ENCODE data around the gene KIRREL1. TPM values are rescaled to one million over a fixed set of nuclear protein-coding genes. Genes with fewer than 3 reads are reported as not detected.
A peak's percentile ranks its signal among the peaks of the same experiment; 100 is the strongest.

KIRREL1 gene
- total RNA-seq, 4 donors from 2014 or later, result 8.2 to 18.3 (median 12.6) TPM

DNA sequence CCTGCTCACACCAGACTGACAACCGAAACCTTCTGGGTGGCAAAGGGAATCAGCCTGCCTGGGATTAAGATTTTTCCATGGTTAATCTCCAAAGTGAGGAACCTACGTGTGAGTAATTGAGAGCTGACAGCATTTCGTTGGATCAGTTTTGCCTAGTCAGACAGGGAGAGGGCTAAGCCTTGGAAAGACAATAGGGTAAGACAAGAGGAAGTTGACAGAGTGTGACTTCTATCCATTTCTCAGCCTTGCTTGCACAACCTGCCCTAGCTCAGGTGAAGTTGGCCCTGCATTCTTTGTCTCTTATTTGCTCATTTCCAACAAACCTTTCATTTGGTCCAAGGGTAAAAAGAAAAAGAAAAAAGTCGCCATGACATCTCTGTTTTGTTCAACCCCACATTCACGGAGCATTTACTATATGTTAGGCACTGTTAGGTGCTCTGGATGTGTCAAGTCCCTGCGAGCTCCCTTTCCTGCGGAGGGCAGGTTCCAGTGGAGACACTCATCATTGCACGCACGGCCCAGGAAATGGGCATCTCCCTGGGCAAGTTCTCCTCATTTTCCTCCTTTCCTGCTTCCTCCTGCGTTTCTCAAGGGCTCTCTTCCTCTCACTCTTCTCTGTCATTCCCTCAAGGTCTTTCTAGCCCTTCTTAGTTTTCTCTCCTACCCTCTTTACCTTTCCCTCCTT, 23.3 kb downstream of the KIRREL1 start:
- 59 to 67% methylated on average over 6 to 10 of the region's 10 CpGs for WGBS, 2 donors (ENCODE audit: low coverage in 1 of 2)
- no peaks in the 10 kb centered on the region for H3K27me3 ChIP-seq
- TF ChIP-seq POLR2A (IDR thresholded peaks at IDR 0.05), result no peak
- TF ChIP-seq POLR2AphosphoS5 (IDR thresholded peaks at IDR 0.05), result no peak
- TF ChIP-seq CTCF (IDR thresholded peaks at IDR 0.05), result no peak
- no peak for TF ChIP-seq EP300 (IDR thresholded peaks at IDR 0.05; ENCODE audit: low read depth)
- H3K9me3 ChIP-seq, result no peaks in the 10 kb centered on the region
- no peak overlapping the region for H3K4me3 ChIP-seq
- in situ Hi-C loops (cut with MboI; ENCODE audit: low pct_ligation_motif_present in 1 of 4, low pct_unique_long_range_greater_than_20kb in 1 of 4, low sequenced_read_pairs in 3 of 4) (no loop called here), intact Hi-C loops (cut with DNase I; ENCODE audit: low total_unique reads) (no loop called here)
- H3K27ac ChIP-seq, result peak overlapping the region; percentile 75 to 91 (median 82)
- no peak for DNase-seq
- H3K36me3 ChIP-seq, result no peaks in the 10 kb centered on the region
- H3K4me1 ChIP-seq, result peaks cover 33 to 73% (median 49%) of the 10 kb centered on the region in 4 donors

- Histone ChIP-seq H3K27ac (peak overlapping the region; percentile 75 to 91 (median 82)), H3K27me3 (no peaks in the 10 kb centered on the region), H3K9me3 (no peaks in the 10 kb centered on the region), H3K4me3 (no peak overlapping the region), H3K4me1 (peaks cover 45 to 76% (median 59%) of the 10 kb centered on the region in 4 donors), H3K36me3 (no peaks in the 10 kb centered on the region)
- intact Hi-C loops (cut with DNase I; ENCODE audit: low total_unique reads), result no loop called here
- no peak for DNase-seq
- no peak for TF ChIP-seq EP300 (IDR thresholded peaks at IDR 0.05; ENCODE audit: low read depth)
- no peak for TF ChIP-seq CTCF (IDR thresholded peaks at IDR 0.05)
- no peak for TF ChIP-seq POLR2A (IDR thresholded peaks at IDR 0.05)
- no peak for TF ChIP-seq POLR2AphosphoS5 (IDR thresholded peaks at IDR 0.05)
- in situ Hi-C loops (cut with MboI; ENCODE audit: low pct_ligation_motif_present in 1 of 4, low pct_unique_long_range_greater_than_20kb in 1 of 4, low sequenced_read_pairs in 3 of 4), result no loop called here
- 67 to 72% methylated on average over 1 to 4 of the region's 4 CpGs for WGBS, 2 donors (ENCODE audit: low coverage in 1 of 2)
Measured at GRCh38 chr1:158017800-158018595, 24.6 kb downstream of the KIRREL1 start.

GRCh38 chr1:158019171-158019868, 25.9 kb downstream of the KIRREL1 start:
- no peaks in the 10 kb centered on the region for H3K36me3 ChIP-seq
- intact Hi-C loops (cut with DNase I; ENCODE audit: low total_unique reads) (no loop called here), in situ Hi-C loops (cut with MboI; ENCODE audit: low pct_ligation_motif_present in 1 of 4, low pct_unique_long_range_greater_than_20kb in 1 of 4, low sequenced_read_pairs in 3 of 4) (no loop called here)
- H3K27ac ChIP-seq, result peak overlapping the region; percentile 75 to 91 (median 82)
- peaks cover 51 to 72% (median 60%) of the 10 kb centered on the region in 4 donors for H3K4me1 ChIP-seq
- WGBS, 2 donors (ENCODE audit: low coverage in 1 of 2), result 49 to 51% methylated on average over 2 to 4 of the region's 4 CpGs
- H3K9me3 ChIP-seq, result no peaks in the 10 kb centered on the region
- no peak for TF ChIP-seq CTCF (IDR thresholded peaks at IDR 0.05)
- peak; percentile 47 to 63 (median 53) for TF ChIP-seq POLR2AphosphoS5 (IDR thresholded peaks at IDR 0.05)
- TF ChIP-seq POLR2A (IDR thresholded peaks at IDR 0.05), result no peak
- DNase-seq, result peak; percentile 38
- no peaks in the 10 kb centered on the region for H3K27me3 ChIP-seq
- H3K4me3 ChIP-seq, result no peak overlapping the region

All from transverse colon (tissue), 4 donors.